GM12874 (cell line): Measurements from ENCODE around the gene RASSF8.

Experiments used
- TF ChIP-seq, protein P1 (sequence below): IDR thresholded peaks from 2 replicates; pipeline ENCODE4 v1.5.1; 2011; ENCODE audit warnings: low read depth, mild to moderate bottlenecking, control low read depth, low read length, moderate library complexity; ENCODE audit not compliant: insufficient read depth

RASSF8 gene

DNA sequence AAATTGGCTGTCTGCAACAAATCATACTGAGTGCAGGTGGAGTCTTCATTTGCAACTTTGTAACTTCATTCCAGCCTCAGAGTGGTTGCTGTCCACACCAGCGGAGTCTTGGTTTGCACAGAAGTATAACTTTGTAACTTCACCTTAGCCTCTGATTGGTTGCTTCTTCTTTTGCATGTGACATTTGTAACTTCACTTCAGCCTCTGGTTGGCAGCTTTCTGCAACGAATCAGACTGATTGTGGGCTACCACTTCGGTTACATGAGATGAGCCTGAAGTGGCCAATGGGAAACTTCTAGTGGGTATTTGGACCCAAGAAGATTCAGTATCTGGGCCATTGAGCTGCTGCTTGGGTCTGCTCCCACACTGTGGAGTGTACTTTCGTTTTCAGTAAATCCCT lies 17.8 kb downstream of the RASSF8 start:
- TF ChIP-seq, protein P1, sequence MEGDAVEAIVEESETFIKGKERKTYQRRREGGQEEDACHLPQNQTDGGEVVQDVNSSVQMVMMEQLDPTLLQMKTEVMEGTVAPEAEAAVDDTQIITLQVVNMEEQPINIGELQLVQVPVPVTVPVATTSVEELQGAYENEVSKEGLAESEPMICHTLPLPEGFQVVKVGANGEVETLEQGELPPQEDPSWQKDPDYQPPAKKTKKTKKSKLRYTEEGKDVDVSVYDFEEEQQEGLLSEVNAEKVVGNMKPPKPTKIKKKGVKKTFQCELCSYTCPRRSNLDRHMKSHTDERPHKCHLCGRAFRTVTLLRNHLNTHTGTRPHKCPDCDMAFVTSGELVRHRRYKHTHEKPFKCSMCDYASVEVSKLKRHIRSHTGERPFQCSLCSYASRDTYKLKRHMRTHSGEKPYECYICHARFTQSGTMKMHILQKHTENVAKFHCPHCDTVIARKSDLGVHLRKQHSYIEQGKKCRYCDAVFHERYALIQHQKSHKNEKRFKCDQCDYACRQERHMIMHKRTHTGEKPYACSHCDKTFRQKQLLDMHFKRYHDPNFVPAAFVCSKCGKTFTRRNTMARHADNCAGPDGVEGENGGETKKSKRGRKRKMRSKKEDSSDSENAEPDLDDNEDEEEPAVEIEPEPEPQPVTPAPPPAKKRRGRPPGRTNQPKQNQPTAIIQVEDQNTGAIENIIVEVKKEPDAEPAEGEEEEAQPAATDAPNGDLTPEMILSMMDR, result no peak

DNA sequence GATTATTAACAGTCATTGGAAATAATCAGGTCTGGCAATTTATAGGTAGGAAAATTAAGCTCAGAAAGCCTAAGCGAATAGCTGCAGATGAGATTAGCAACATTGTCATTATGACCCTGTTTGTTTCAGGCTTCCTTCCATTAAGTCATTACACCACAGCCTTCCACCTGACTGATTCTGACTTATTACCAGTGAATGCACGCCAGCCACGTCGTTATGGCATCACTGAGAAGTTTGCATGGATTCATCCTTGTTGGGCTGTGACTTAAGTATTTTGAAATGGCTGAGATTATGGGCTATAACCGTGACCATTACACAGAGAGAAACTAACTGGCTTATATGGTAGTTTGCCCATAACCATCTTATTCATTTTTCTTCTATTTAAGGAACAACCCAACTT lies 18.6 kb downstream of the RASSF8 start:
- TF ChIP-seq, protein P1, result no peak

DNA sequence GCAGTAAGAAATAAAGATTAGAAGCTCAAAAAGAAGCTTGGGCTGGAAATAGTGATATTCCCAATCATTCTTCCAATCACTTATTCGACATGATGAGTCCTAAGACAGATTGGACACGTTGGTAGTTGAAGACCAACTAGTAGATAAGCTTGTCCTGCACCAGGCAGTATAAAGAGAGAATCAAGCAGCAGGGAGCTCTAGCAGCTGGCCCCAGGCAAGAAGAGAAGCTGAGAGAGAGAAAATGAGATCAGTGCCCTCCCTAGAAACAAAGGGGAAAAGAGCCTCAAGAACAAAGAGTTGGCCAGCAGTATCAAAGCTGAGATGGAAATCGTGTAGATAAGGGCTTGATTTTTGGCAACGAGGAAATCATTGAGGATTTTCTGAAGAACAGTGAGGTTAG lies 20.6 kb downstream of the RASSF8 start:
- TF ChIP-seq, protein P1, result no peak

DNA sequence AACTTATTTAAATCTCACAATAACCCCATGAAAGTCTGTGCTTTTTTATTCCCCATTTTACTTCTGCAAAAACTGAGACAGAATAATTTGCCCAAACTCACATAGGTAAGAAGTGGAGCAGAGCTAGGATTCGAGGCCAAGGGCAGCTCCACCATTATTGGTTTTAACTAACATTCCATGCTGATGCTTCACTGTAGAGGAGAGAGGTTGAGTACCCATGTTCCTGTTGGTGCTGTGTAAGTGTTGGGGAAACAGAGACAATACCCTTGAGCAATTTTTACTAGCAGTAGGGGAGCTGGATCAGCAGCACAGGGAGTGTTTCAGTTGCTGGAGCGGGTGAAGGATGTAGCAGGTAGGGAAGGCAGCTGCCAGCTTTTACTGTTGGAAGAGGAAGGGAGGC lies 21.1 kb downstream of the RASSF8 start:
- TF ChIP-seq, protein P1, result no peak

DNA sequence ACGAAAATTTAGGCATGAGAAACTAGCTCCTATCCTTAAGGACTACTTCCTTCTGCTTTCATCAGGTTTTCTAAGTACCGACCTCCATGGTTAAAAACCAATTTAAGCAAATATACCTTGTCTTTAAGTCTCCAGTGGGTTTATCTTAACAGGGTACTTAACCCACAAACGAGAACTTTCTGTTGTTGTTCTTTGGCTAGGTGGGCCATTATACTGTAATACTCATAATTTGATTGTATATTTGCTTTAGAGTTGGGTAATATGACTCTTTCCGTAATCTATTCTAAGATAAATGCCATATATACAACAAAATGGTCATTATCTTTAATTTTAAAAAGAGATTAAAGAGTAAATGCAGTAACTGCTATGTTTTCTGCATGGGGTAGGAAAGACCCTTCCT lies 21.6 kb downstream of the RASSF8 start:
- TF ChIP-seq, protein P1, result no peak

DNA sequence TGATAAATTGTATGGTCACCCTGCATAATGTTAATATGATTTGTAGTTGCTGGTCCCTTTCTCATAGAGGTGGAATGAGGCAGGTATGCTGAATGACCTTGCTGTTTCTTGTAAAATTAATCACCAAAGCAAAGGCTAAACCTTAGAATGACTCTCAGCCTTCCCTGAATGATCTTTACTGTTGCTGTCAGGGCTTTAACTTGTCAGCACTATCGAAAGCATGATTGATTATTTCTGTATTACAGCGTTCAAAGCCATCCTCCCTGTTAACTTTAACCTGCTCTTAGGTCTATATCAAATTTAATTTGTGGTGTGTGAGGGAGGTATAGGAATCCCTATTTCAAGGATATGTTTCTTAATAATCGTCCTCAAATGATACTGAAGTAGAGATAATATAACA lies 23.1 kb downstream of the RASSF8 start:
- TF ChIP-seq, protein P1, result no peak

DNA sequence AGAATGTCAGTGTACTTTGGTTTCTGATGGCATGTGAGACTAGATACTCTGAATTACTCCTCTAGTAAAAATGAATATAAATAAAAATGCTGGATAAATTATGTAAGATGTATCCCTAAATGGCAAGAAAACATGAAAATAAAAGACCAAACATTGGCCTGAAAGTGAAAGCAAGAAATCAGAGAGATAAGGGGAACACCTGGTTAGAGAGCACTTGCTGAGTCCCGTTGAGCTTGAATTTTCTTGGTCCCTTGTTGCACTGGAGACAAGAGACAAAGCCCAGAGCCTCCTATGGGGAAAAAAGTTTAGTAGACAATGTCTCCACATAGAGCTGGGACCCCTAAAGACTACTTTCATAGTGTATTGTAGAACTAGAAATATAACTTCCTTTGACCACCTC lies 23.9 kb downstream of the RASSF8 start:
- TF ChIP-seq, protein P1, result no peak

DNA sequence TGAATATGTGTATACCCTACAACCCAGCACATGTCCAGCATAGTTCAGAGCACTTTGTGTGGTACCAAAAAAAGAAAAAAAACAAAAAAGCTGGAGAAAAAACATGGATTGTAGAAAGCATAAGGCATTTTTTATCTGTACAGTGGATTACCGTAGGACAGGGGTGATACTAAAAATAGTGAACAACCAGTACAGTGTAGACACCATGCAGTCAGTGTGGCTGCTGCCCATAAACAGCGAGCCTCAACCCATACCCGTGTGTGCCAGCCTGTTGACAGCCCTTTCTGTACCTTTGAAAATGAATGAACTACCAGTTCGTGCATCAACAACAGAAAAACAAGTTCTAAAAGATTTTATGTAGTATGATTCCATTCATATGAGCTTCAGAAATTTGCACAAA lies 25.1 kb downstream of the RASSF8 start:
- TF ChIP-seq, protein P1, result no peak
